GM12878 (cell line): ENCODE data around the gene PANX2.
"Not testable (repeated sequence)": the region's sequence is repeated elsewhere in the genome, so short reads cannot be mapped to it uniquely, and the experiment has no call there.

ENCODE experiments used
- CREB1 ChIP-seq: IDR thresholded peaks from 2 replicates; pipeline ENCODE4 v1.6.1; 2012; ENCODE audit warnings: low read depth, mild to moderate bottlenecking, inconsistent platforms
- CTCF ChIP-seq, 3 experiments: IDR thresholded peaks in 2 of 3; conservative IDR thresholded peaks in 1 of 3; 2 replicates each; pipeline ENCODE4 v1.5.1; 2011; ENCODE audit warnings: low read depth in 3 of 3, low read length in 3 of 3, mild to moderate bottlenecking in 3 of 3, control low read depth in 2 of 3, moderate library complexity in 2 of 3, inconsistent platforms in 1 of 3, mixed read lengths in 1 of 3; ENCODE audit not compliant: control insufficient read depth in 2 of 3, insufficient read depth in 1 of 3; ENCODE audit errors: extremely low read depth in 1 of 3
- ELK1 ChIP-seq: IDR thresholded peaks from 2 replicates; pipeline ENCODE4 v1.6.1; 2012; ENCODE audit warnings: low read depth, low read length, improper control_type of control experiment
- ESRRA ChIP-seq: IDR thresholded peaks from 2 replicates; pipeline ENCODE4 v1.6.1; 2012; ENCODE audit warnings: mild to moderate bottlenecking, low read length, improper control_type of control experiment
- POLR2A ChIP-seq: IDR thresholded peaks from 2 replicates; pipeline ENCODE4 v1.6.1; 2011; ENCODE audit warnings: low read depth, mild to moderate bottlenecking, low read length
- RAD21 ChIP-seq: IDR thresholded peaks from 2 replicates; pipeline ENCODE4 v1.6.1; 2011; ENCODE audit warnings: mild to moderate bottlenecking, low read depth, low read length, moderate library complexity; ENCODE audit not compliant: insufficient read depth
- SP1 ChIP-seq: IDR thresholded peaks from one replicate; pipeline ENCODE4 v1.6.1; 2011; ENCODE audit warnings: low read depth, low read length
- SPI1 ChIP-seq: IDR thresholded peaks from 2 replicates; pipeline ENCODE4 v1.6.1; 2011; ENCODE audit warnings: low read depth, mild to moderate bottlenecking, low read length, moderate library complexity, borderline replicate concordance; ENCODE audit not compliant: insufficient read depth

GRCh38 chr22:50137277-50137676, 33.3 kb upstream of the PANX2 start:
- not testable (repeated sequence) for TF ChIP-seq ELK1; RAD21; CTCF (IDR thresholded peaks at IDR 0.05 in 2 of 3, conservative IDR thresholded peaks at IDR 0.05 in 1 of 3; ENCODE audit: control insufficient read depth in 2 of 3, extremely low read depth in 1 of 3, insufficient read depth in 1 of 3, low read depth in 3 of 3, low read length in 3 of 3); SP1; POLR2A; CREB1; ESRRA; SPI1
